ENCODE results near the gene STARD4.

DNA sequence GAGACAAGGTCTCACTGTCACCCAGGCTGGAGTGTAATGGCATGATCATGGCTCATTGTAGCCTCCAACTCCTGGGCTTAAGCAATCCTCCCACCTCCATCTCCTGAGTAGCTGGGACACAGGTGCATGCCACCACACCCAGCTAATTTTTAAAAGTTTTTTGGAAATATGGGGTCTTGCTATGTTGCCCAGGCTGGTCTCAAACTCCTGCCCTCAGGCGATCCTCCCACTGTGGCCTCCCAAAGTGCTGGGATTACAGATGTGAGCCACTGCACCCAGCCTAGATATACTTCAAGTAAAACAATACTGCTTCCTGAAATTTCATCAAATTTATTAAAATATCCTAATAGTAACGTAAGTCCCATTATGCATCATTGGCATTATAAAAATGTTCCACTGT is 33.4 kb downstream of the STARD4 start:
- TF ChIP-seq, protein P1, sequence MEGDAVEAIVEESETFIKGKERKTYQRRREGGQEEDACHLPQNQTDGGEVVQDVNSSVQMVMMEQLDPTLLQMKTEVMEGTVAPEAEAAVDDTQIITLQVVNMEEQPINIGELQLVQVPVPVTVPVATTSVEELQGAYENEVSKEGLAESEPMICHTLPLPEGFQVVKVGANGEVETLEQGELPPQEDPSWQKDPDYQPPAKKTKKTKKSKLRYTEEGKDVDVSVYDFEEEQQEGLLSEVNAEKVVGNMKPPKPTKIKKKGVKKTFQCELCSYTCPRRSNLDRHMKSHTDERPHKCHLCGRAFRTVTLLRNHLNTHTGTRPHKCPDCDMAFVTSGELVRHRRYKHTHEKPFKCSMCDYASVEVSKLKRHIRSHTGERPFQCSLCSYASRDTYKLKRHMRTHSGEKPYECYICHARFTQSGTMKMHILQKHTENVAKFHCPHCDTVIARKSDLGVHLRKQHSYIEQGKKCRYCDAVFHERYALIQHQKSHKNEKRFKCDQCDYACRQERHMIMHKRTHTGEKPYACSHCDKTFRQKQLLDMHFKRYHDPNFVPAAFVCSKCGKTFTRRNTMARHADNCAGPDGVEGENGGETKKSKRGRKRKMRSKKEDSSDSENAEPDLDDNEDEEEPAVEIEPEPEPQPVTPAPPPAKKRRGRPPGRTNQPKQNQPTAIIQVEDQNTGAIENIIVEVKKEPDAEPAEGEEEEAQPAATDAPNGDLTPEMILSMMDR (IDR thresholded peaks at IDR 0.05): no peak
- TF ChIP-seq POLR2A (IDR thresholded peaks at IDR 0.05): no peak

All from testis (tissue), 2 donors.